GM18505 (cell line): Measurements from ENCODE around the gene RAC2.
A peak's percentile ranks its signal among the peaks of the same experiment; 100 is the strongest.
"Not testable (repeated sequence)": the region's sequence is repeated elsewhere in the genome, so short reads cannot be mapped to it uniquely, and the experiment has no call there.

Experiments
- ATAC-seq: cut with Tn5 transposase; IDR thresholded peaks from one replicate; pipeline ENCODE4 v1.9.1; 2021; ENCODE audit not compliant: unreplicated experiment
- POLR2A ChIP-seq: IDR thresholded peaks from 4 replicates; pipeline ENCODE4 v1.6.1; 2011; ENCODE audit warnings: borderline replicate concordance; ENCODE audit not compliant: insufficient read depth, insufficient read length; ENCODE audit errors: extremely low read depth

RAC2 gene

DNA sequence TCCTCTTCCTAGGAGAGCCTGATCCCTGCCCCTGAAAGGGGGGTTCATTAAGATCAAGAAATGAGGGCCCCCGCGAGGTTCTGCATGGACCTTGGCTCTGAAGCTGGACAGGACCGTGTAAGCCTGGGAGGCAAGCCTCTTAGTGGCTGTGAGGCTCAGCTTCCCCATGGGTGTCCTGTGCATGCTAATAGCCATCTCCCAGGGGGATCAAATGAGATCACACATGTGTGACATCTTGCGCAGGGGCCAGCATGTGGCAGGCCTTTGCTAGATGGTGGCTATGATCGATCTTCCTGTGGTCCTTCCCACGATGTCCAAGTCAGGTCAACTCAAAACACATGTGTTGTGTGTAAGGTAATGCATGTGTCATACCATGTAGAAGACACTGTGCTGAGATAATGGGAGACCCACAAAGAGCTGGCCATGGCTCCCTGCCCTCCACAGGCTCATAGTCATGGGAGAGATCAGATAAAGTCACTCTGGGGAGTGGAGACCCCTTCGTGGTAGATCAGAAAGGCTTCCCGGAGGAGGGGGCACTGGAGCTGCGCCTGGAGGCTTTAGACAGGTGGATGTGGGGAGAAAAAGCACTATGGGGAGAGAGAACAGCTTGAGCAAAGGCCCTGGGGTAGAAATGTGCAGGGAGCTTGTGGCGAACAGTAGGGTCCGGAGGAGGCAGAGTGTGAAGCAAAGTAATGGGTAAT, 3.7 kb downstream of the RAC2 start:
- TF ChIP-seq POLR2A: no peak
- ATAC-seq: no peak

DNA sequence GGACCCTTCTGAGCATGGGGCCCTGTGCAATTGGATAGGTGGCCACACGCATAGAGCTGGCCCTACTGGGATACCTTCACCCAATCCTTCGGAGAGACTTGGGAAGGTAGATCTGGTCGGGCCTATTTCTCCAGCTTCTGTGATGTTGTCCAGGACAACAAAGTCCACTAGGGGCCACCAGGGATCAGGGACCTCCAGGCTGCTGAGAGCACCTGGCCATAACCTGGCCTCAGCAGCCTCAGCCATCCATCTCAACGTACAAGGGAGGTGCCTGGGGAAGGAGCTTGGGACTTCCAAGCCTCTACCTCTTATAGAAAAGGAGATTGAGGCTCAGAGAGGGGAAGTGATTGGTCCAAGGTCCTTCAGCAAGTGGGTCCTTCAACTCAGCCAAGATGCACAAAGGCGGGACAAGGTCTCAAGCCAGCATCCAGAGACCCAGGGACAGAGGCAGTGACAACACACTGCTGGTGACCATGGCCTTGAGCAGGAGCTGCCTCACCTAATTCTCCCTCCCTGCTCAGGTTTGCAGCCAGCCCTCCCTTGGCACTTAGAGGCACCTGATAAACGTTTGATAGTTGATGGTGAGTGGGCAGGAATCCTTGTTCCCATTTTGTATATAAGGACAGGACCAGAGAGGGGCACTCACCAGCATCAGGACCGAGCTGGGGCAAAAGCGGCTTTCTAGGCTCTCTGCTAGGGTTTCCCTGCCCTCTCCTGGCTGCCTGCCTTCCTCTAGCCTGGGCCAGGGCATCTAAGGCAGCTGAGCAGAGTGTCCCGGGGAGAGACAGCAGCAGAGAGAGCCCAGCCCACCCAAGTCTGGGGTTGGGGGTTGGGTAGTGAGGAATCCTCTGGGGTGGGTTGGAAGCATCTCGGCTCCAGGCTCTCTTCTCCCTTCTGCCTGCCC, 4.5 kb downstream of the RAC2 start:
- TF ChIP-seq POLR2A: no peak
- ATAC-seq: no peak

DNA sequence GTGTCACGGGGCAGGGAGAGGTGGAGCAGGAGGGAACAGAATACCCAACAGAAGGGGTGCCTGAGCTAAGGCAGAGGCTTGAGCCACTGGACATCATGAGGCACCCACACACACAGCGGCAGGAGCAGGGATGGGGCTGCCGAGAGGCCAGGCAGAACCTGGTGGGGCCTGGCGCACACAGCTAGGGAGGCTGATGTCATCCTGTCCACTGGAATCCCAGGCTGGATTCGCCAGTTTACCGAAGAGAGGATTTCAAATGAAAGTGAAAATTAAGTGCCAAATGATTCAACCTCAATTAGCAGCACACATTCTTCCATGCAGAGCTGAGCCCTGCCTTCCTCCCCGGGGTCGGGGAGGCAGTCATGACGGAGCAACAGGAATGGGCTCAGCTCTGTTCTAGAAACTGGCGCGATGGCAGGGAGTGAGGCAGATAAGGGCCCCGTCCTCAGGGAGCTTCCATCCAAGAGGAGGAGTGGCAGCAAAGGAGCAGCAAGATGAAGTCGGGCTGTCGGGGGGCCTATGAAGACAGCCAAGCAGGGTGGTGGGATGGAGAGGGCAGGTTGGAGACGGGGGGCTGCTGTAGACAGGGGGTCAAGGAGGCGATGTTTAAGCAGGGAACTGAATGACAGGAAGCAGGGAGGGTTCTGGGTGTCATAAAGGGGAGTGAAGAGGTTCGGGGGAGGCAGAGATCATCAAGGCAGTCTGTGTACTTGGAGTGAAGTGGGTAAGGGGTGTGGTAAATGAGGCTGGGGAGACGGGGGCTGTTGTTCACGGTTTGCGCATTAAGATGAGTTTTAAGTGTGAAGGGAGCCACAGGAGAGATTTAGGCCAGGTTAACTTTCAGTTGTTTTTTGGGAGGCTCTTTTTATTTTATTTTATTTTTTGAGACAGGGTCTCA, 6.4 kb downstream of the RAC2 start:
- TF ChIP-seq POLR2A: no peak
- ATAC-seq: no peak

DNA sequence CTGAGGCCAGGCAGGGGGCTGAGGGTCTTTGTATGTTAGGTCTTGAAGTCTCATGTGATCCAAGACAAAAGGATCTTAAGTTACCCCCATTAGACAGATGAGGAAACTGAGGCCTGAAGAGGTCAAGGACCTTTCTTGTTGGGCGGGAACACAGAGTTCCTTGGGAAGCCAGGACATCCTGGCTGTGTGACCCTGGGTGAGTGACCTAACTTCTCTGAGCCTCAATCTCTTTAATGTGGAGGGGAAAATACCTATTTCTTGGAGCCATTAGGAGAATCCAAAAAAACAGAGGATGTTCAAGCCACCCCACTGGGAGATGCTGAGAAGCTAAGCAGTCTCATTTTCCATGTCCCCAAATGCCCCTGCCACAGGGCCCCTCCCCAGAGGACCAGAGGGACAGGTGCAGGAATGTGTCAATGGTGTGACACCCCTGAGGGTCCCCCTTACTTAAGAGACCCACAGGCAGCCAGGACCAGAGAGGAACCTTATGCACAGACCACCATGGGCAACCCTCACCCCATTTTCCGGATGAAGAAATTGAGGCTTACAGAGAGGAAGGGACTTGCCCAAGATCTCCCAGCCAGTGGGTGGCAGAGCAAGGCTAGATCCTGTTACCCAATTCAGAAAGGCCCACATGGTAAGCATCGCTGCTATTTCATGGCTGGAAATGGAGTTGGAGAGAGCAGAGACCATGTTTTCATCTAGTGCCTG, 8.0 kb downstream of the RAC2 start:
- no peak for ATAC-seq
- TF ChIP-seq POLR2A: no peak

DNA sequence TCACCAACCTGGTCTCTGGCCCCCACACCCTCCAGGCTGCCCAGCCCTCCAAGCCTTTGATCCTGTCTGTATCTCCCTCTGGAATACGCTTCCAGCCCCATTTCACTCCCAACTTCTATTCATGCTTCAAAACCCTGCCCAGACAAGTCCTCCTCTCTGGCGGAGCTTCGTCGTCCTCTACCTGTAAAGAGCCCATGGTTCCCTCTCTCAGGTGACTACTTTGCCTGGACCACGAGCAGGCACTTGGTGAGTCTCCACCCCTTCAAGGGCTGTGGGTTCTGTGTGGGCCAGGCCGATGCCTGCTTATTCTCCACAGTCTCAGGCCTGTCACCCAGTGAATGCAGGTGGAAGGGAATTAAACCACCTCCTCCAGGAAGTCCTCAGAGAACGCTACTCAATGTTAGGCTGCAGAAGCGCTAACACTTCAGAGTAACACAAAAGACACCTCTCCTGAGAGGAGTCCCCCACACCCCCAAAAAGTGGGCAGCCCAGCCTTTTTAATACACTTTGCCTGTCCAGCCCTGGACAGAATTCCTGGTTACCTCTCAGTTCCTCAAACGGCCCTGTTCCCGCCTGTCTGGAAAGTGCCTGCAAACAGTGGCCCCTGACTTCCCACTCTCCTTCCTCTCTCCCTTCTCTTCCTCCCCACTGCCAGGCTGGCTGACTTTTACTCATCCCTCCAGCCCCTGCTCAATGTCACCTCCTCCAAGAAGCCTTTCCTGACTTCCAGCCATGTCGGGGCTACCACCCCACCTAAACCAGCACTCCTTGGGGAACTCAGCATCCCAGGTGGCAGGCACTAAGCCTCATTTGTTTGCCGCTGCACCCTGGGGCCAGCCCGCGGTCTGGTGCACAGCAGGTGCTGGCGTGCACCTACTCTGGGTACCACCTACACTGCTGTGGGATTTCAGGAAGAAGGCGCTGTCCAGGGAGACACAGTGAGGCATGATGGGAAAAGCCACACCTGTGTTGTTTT, 9.0 kb downstream of the RAC2 start:
- TF ChIP-seq POLR2A: peak; percentile 8
- no peak for ATAC-seq

DNA sequence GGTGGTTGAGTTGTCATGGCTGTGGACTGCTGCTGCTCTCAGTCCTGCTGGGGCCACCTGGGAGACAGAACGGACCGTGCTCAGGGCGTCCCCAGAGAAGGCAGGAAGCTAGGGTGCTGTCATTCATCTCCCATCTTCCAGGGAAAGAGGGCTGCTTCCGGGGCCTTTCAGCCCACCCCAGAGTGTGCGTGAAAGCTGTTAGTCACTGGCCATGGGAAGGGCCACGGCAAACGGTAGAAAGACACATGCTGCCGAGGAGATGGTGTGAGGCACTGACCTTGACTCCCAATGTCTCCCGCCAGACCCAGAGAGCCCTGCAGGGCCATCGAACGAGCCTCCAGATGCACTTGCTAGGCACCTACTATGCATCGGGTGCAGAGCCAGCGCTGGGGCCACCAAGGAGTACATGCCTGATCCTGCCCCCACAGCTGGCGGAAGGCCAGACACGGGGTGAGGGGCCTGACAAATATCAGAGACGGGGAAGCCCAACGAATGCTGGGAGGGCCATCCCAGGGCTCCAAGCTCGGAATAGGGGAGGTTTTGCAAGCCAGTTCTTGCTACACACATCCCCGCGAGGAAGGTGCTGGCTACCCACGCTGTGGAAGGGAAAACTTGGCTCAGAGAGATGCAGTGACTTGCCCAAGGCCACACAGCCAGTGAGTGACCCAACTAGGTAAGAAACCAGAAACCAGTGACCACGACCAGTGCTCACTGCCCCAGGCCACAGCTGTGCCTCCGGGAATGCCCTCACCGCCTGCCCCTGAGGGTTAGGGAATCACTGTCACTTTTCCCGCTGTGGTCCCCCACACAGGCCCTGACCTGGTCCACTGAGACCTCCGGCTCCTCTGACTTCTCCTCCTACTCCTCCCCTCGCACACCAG, 10.1 kb downstream of the RAC2 start:
- no peak for ATAC-seq
- TF ChIP-seq POLR2A: no peak

DNA sequence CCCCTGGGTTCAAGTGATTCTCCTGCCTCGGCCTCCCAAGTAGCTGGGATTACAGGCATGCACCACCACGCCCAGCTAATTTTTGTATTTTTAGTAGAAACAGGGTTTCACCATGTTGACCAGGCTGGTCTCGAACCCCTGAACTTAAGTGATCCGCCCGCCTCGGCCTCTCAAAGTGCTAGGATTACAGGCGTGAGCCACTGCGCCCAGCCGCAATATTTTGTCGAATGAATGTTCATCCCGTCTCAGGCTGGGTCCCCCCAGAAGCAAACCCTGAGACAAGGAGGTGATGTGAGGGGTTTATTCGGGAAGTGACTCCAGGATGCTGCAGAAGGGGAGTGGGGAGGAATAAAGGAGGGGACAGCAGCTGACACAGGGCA, 10.7 kb downstream of the RAC2 start:
- ATAC-seq: not testable (repeated sequence)

DNA sequence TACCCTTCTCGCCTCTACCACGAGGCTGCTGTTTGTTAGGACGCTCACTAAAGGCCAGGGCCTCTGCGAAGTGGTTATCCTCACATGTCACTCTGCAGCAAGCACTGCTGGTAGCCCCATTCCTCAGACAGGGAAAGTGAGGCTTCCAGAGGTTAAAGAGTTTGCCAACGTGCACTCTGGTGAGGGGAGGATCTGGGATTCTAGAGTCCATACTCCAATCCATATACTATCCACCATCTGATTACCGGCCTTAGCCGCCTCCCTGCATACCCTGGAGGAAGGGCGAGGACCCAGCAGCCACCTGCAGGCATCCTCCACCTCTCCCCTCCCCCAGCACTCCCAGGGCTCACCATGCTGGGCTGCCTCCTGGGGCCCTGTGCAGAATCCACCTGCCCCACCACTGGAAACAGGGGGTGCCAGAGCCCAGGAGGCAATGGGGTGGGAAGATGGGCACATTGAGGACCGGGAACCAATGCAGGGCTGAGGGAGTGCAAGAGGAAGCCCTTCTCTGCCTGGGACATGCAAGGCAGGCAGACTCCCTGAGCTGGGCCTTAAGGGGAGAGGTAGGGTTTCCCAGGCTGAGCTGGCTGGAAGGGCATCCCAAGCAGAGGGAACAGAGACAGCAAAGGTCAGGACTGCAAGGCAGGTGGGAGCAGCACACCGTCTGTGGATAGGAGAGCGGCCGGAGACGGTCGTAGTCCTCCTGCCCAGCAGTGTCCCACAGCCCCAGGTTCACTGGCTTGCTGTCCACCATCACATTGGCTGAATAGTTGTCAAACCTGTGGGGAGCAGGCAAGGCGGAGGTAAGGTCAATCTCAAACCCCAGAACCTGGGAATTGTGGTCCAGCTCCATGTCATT, 11.7 kb downstream of the RAC2 start:
- ATAC-seq: no peak
- TF ChIP-seq POLR2A: no peak

DNA sequence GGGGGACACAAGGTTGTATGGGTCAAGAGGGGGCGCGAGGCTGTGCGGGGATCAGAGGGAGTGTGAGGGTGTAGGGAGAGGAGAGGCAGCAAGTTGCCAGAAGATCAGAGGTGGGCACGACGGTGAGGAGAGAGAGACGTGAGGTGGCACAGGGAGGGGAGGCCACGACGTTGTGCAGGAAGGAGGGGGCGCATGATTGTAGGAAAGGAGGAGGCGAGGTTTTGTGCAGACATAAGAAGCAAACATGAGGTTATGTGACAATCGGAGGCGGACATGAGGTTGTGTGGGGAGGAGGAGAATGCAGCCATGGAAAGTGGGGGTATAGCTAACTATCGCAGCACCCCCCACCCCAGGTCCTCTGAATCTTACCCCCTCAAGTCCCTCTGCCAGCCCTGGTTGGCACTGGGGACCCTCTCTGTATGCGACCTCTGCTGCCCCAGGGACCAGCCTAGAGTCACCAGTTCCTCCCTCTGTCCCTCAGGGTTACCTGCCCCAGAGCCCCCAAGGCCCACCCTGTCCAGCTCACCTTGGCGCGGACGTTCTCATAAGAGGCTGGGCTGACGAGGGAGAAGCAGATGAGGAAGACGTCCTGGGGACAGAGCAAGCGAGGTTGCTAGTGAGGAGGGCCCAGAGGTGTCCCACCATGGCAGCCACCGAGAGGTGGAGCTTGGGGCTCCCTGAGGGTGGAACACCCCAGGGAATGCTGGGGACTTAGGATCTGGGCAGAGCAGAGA, 12.5 kb downstream of the RAC2 start:
- no peak for ATAC-seq
- no peak for TF ChIP-seq POLR2A
